Lung (tissue), 12 donors: ENCODE results near the gene MFAP5. TPM values are rescaled to one million over a fixed set of nuclear protein-coding genes. Genes with fewer than 3 reads are reported as not detected.
"Not testable (repeated sequence)": the region's sequence is repeated elsewhere in the genome, so short reads cannot be mapped to it uniquely, and the experiment has no call there.

ENCODE experiments used
- ATAC-seq: fragments of 200-7000 bp; cut with Tn5 transposase; one replicate; pipeline ENCODE4 v1.9.1; 2020; ENCODE audit warnings: moderate number of reproducible peaks; ENCODE audit not compliant: insufficient read depth, low FRiP score
- DNase-seq, 3 donors: peaks; one replicate each; pipeline ENCODE4 v3.0.0-alpha.2; 2013 to 2017
- H3K27ac ChIP-seq, 2 donors: one replicate each; pipeline ENCODE4 v1.5.1; 2013; ENCODE audit warnings: mild to moderate bottlenecking in 2 of 2, moderate library complexity in 2 of 2, control low read depth in 1 of 2, inconsistent platforms in 1 of 2, low read depth in 1 of 2, low read length in 1 of 2
- H3K27me3 ChIP-seq, 3 donors: one replicate each; pipeline ENCODE4 v1.5.1; 2013; ENCODE audit warnings: low read length in 2 of 3; ENCODE audit not compliant: control insufficient read depth in 3 of 3, insufficient read depth in 3 of 3
- H3K36me3 ChIP-seq, 4 donors: one replicate each; pipeline ENCODE4 v1.5.1; 2013; ENCODE audit warnings: low read length in 4 of 4, mild to moderate bottlenecking in 1 of 4, moderate library complexity in 1 of 4; ENCODE audit not compliant: control insufficient read depth in 4 of 4, insufficient read depth in 4 of 4
- H3K4me1 ChIP-seq, 5 donors: one replicate each; pipeline ENCODE4 v1.5.1; 2013; ENCODE audit warnings: low read length in 5 of 5, mild to moderate bottlenecking in 2 of 5, moderate library complexity in 1 of 5; ENCODE audit not compliant: control insufficient read depth in 5 of 5, insufficient read depth in 5 of 5
- H3K4me3 ChIP-seq: one replicate; pipeline ENCODE4 v1.5.1; 2013; ENCODE audit warnings: mild to moderate bottlenecking, control low read depth, moderate library complexity
- H3K9ac ChIP-seq, 2 donors: one replicate each; pipeline ENCODE4 v1.5.1; 2013; ENCODE audit warnings: low read length in 2 of 2, control low read depth in 1 of 2; ENCODE audit not compliant: insufficient read depth in 1 of 2
- H3K9me3 ChIP-seq, 4 donors: one replicate each; pipeline ENCODE4 v1.5.1; 2013; ENCODE audit warnings: low read length in 3 of 4, mild to moderate bottlenecking in 1 of 4, moderate library complexity in 1 of 4; ENCODE audit not compliant: control insufficient read depth in 4 of 4, insufficient read depth in 3 of 4
- WGBS, 2 donors: extraction: QIAGEN DNeasy Blood & Tissue Kit; methylation state at CpG; one replicate each; pipeline ENCODE4 v1.1.7; 2013; 5-methylcytosine and 5-hydroxymethylcytosine counted together
- polyA plus RNA-seq, 2 donors: library from polyadenylated mRNA; stranded (reverse); fragments of 200-250 nt; gene quantifications; one replicate each; pipeline ENCODE4 v1.2.1, GENCODE V29; 2013
- total RNA-seq, 2 donors: library from RNA; depleted of rRNA in 1 of 2; stranded (reverse); fragments of >200 nt in 1 of 2; gene quantifications; one replicate each; pipeline ENCODE4 v1.2.1, GENCODE V29; 2014 to 2021
- TF ChIP-seq, protein P1 (sequence below): IDR thresholded peaks from 2 replicates; pipeline ENCODE4 v1.5.1; 2012; ENCODE audit warnings: mild to moderate bottlenecking; ENCODE audit errors: control extremely low read depth, extremely low read depth
- donor health status: control.
- donor health status: control.
- donor health status: Bipolar disorder and iron deficiency.
- donor health status: healthy.
- donor health status: DM: yes; HTN: yes; CAD: no.

MFAP5 gene
- total and polyA plus RNA-seq, 4 donors = 1.6 to 10.0 (median 3.5) TPM

DNA sequence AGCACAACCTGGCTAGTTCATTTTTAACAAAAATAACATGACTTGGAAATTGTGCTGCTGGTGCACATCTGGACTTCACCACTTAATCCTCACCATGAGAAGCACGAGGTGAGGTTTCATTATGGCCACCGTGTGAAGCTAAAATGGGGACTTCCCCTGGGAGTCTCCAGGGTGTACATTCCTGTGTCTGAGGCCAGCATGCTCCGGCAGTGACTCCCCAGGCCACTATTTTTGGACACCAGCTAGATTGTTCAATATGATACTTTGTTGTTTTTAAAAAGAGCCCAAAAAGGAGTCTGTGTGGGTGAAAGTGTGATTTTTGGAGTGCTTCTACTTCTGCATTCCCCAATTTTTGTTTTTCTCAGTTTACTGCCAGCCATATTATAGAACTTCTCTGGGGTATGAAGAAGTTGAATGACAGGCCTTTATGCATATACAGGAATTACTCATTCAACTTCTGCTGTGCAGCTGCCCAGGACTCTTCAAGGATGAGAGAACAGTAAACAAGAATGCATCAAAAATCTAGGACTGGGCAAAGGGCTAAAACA lies 33.1 kb downstream of the MFAP5 start:
- ATAC-seq (no peak), DNase-seq (no peak)
- Histone ChIP-seq H3K9me3 (no peaks in the 10 kb centered on the region), H3K36me3 (no peaks in the 10 kb centered on the region), H3K4me1 (no peaks in the 10 kb centered on the region), H3K27ac (no peak overlapping the region), H3K9ac (no peak overlapping the region), H3K4me3 (no peak overlapping the region), H3K27me3 (no peaks in the 10 kb centered on the region)
- WGBS, 2 donors = 31 to 55% methylated on average over 3 of the region's 3 CpGs
- TF ChIP-seq, protein P1, sequence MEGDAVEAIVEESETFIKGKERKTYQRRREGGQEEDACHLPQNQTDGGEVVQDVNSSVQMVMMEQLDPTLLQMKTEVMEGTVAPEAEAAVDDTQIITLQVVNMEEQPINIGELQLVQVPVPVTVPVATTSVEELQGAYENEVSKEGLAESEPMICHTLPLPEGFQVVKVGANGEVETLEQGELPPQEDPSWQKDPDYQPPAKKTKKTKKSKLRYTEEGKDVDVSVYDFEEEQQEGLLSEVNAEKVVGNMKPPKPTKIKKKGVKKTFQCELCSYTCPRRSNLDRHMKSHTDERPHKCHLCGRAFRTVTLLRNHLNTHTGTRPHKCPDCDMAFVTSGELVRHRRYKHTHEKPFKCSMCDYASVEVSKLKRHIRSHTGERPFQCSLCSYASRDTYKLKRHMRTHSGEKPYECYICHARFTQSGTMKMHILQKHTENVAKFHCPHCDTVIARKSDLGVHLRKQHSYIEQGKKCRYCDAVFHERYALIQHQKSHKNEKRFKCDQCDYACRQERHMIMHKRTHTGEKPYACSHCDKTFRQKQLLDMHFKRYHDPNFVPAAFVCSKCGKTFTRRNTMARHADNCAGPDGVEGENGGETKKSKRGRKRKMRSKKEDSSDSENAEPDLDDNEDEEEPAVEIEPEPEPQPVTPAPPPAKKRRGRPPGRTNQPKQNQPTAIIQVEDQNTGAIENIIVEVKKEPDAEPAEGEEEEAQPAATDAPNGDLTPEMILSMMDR = no peak

DNA sequence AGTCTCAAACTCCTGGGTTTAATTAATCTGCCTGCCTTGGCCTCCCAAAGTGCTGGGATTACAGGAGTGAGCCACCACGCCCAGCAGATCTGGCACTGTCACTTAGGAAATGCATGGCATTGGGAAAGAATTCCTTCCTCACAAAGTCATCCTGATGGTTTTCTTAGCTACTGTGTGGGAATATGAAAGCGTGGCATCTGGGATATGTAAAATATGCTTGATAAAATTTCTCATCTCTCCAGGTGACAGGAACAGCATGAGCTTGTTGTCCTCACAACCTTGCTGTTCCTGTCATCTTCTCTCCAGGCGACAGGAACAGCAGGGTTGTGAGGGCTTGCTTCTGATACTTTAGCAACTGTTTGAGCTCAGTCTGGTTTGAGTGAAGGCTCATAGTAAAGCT lies 33.9 kb downstream of the MFAP5 start:
- WGBS, 2 donors = 87 to 89% methylated on average over 3 of the region's 3 CpGs
- TF ChIP-seq, protein P1 = no peak
- Histone ChIP-seq H3K27ac (no peak overlapping the region), H3K36me3 (no peaks in the 10 kb centered on the region), H3K4me3 (no peak overlapping the region), H3K9ac (no peak overlapping the region), H3K27me3 (no peaks in the 10 kb centered on the region), H3K4me1 (no peaks in the 10 kb centered on the region), H3K9me3 (no peaks in the 10 kb centered on the region)
- DNase-seq (no peak), ATAC-seq (no peak)

GRCh38 chr12:8624750-8625149 lies 37.9 kb downstream of the MFAP5 start:
- not testable (repeated sequence) for H3K9ac ChIP-seq, H3K4me3 ChIP-seq, H3K4me1 ChIP-seq, H3K36me3 ChIP-seq, H3K27ac ChIP-seq, H3K27me3 ChIP-seq, H3K9me3 ChIP-seq, ATAC-seq, DNase-seq
- 95 to 97% methylated on average over 18 to 24 of the region's 26 CpGs for WGBS, 2 donors

- Histone ChIP-seq H3K9ac (no peak overlapping the region), H3K4me3 (no peak overlapping the region), H3K36me3 (no peaks in the 10 kb centered on the region), H3K9me3 (no peaks in the 10 kb centered on the region), H3K27me3 (no peaks in the 10 kb centered on the region), H3K4me1 (no peaks in the 10 kb centered on the region), H3K27ac (no peak overlapping the region)
- TF ChIP-seq, protein P1 = no peak
- 57 to 82% methylated on average over 4 of the region's 4 CpGs for WGBS, 2 donors
- DNase-seq (no peak), ATAC-seq (no peak)
Measured at GRCh38 chr12:8622646-8623045, 40.0 kb downstream of the MFAP5 start.
